H9 (cell line): ENCODE data around the gene EPHA8. TPM values are rescaled to one million over a fixed set of nuclear protein-coding genes. Genes with fewer than 3 reads are reported as not detected.

Experiments used
- DNase-seq: peaks from one replicate; pipeline ENCODE4 v3.0.0-alpha.2; 2017
- H2AFZ ChIP-seq: one replicate; pipeline ENCODE4 v1.6.1; 2013; ENCODE audit warnings: mild to moderate bottlenecking, low read length, control low read depth, moderate library complexity
- H2AK5ac ChIP-seq: 2 replicates; pipeline ENCODE4 v1.6.1; 2013; ENCODE audit warnings: low read length, control low read depth, mixed read lengths; ENCODE audit not compliant: insufficient read length
- H2BK120ac ChIP-seq: one replicate; pipeline ENCODE4 v1.6.1; 2013; ENCODE audit warnings: low read depth, mild to moderate bottlenecking, low read length, control low read depth, inconsistent platforms; ENCODE audit not compliant: poor library complexity, severe bottlenecking
- H2BK12ac ChIP-seq: 2 replicates; pipeline ENCODE4 v1.6.1; 2013; ENCODE audit warnings: low read length, control low read depth, mixed read lengths, low read depth; ENCODE audit not compliant: insufficient read length
- H2BK15ac ChIP-seq: 2 replicates; pipeline ENCODE4 v1.6.1; 2013; ENCODE audit warnings: low read depth, low read length, control low read depth
- H2BK20ac ChIP-seq: one replicate; pipeline ENCODE4 v1.6.1; 2013; ENCODE audit warnings: low read depth, mild to moderate bottlenecking, low read length, control low read depth, inconsistent platforms; ENCODE audit not compliant: poor library complexity, severe bottlenecking
- H2BK5ac ChIP-seq: 2 replicates; pipeline ENCODE4 v1.6.1; 2013; ENCODE audit warnings: low read length, control low read depth, mixed read lengths; ENCODE audit not compliant: insufficient read length
- H3K14ac ChIP-seq: 2 replicates; pipeline ENCODE4 v1.6.1; 2013; ENCODE audit warnings: low read length, control low read depth; ENCODE audit not compliant: insufficient read depth
- H3K18ac ChIP-seq: 2 replicates; pipeline ENCODE4 v1.6.1; 2013; ENCODE audit warnings: low read depth, mild to moderate bottlenecking, mixed read lengths, low read length, control low read depth; ENCODE audit not compliant: insufficient read length
- H3K23ac ChIP-seq: 2 replicates; pipeline ENCODE4 v1.6.1; 2013; ENCODE audit warnings: low read length, control low read depth, mixed read lengths, low read depth; ENCODE audit not compliant: insufficient read length
- H3K23me2 ChIP-seq: 2 replicates; pipeline ENCODE4 v1.6.1; 2013; ENCODE audit warnings: low read depth, mild to moderate bottlenecking, mixed read lengths, low read length, control low read depth; ENCODE audit not compliant: insufficient read length, poor library complexity, severe bottlenecking
- H3K27ac ChIP-seq: 2 replicates; pipeline ENCODE4 v1.5.1; 2013; ENCODE audit warnings: low read length, control low read depth, mixed read lengths, low read depth; ENCODE audit not compliant: insufficient read length
- H3K27me3 ChIP-seq: 2 replicates; pipeline ENCODE4 v1.6.1; 2013; ENCODE audit warnings: low read length, control low read depth, inconsistent platforms; ENCODE audit not compliant: insufficient read depth
- H3K4ac ChIP-seq: 2 replicates; pipeline ENCODE4 v1.6.1; 2013; ENCODE audit warnings: low read depth, mild to moderate bottlenecking, control low read depth, inconsistent platforms, low read length, moderate library complexity
- H3K4me1 ChIP-seq: 2 replicates; pipeline ENCODE4 v1.6.1; 2013; ENCODE audit warnings: low read length, control low read depth, inconsistent platforms; ENCODE audit not compliant: insufficient read depth
- H3K4me2 ChIP-seq: 2 replicates; pipeline ENCODE4 v1.6.1; 2013; ENCODE audit warnings: low read length, control low read depth, mixed read lengths; ENCODE audit not compliant: insufficient read length, insufficient read depth
- H3K56ac ChIP-seq: 2 replicates; pipeline ENCODE4 v1.6.1; 2013; ENCODE audit warnings: low read depth, mild to moderate bottlenecking, mixed read lengths, low read length, control low read depth; ENCODE audit not compliant: insufficient read length
- H3K79me1 ChIP-seq: 2 replicates; pipeline ENCODE4 v1.6.1; 2013; ENCODE audit warnings: low read depth, mild to moderate bottlenecking, moderate library complexity, low read length, control low read depth, inconsistent platforms; ENCODE audit not compliant: insufficient read depth, poor library complexity, severe bottlenecking
- H3K79me2 ChIP-seq: 2 replicates; pipeline ENCODE4 v1.6.1; 2013; ENCODE audit warnings: low read length, control low read depth, inconsistent platforms; ENCODE audit not compliant: insufficient read depth
- H3K9ac ChIP-seq: 2 replicates; pipeline ENCODE4 v1.6.1; 2013; ENCODE audit warnings: low read length, control low read depth, mixed read lengths; ENCODE audit not compliant: insufficient read length; ENCODE audit errors: extremely low read depth
- H3K9me3 ChIP-seq: one replicate; pipeline ENCODE4 v1.6.1; 2013; ENCODE audit warnings: low read depth, low read length, inconsistent platforms; ENCODE audit not compliant: control insufficient read depth
- H3T11ph ChIP-seq: one replicate; pipeline ENCODE4 v1.6.1; 2013; ENCODE audit warnings: mild to moderate bottlenecking, low read length, control low read depth, inconsistent platforms
- H4K20me1 ChIP-seq: one replicate; pipeline ENCODE4 v1.6.1; 2013; ENCODE audit not compliant: control insufficient read depth, insufficient read length, insufficient read depth
- H4K5ac ChIP-seq: 2 replicates; pipeline ENCODE4 v1.6.1; 2013; ENCODE audit warnings: low read depth, mild to moderate bottlenecking, mixed read lengths, low read length, control low read depth; ENCODE audit not compliant: insufficient read length
- H4K8ac ChIP-seq: replicated peaks from 2 replicates; pipeline ENCODE4 v1.6.1; 2013; ENCODE audit warnings: low read length, control low read depth, mixed read lengths, low read depth; ENCODE audit not compliant: insufficient read length
- H4K91ac ChIP-seq: 2 replicates; pipeline ENCODE4 v1.6.1; 2013; ENCODE audit warnings: low read depth, mild to moderate bottlenecking, moderate library complexity, mixed read lengths, low read length, control low read depth; ENCODE audit not compliant: insufficient read length
- H3K27ac Mint-ChIP-seq, 3 experiments: 2 replicates in 2 of 3; 3 replicates in 1 of 3; pipeline ENCODE4 v1.8.0; 2020 to 2021; ENCODE audit warnings: mixed read lengths in 3 of 3, mild to moderate bottlenecking in 1 of 3, moderate library complexity in 1 of 3
- H3K27me3 Mint-ChIP-seq: 2 replicates; pipeline ENCODE4 v1.8.0; 2021; ENCODE audit warnings: low read depth, mild to moderate bottlenecking, moderate library complexity, mixed read lengths
- H3K36me3 Mint-ChIP-seq, 3 experiments: 2 replicates in 2 of 3; 3 replicates in 1 of 3; pipeline ENCODE4 v1.8.0; 2020 to 2021; ENCODE audit warnings: low read depth in 3 of 3, mixed read lengths in 3 of 3; ENCODE audit not compliant: insufficient read depth in 1 of 3
- H3K4me1 Mint-ChIP-seq, 2 experiments: 2 replicates each; pipeline ENCODE4 v1.8.0; 2020; ENCODE audit warnings: mixed read lengths in 2 of 2
- H3K4me3 Mint-ChIP-seq, 2 experiments: 2 replicates in 1 of 2; 3 replicates in 1 of 2; pipeline ENCODE4 v1.8.0; 2020 to 2021; ENCODE audit warnings: mild to moderate bottlenecking in 2 of 2, mixed read lengths in 2 of 2, moderate library complexity in 1 of 2
- H3K9me3 Mint-ChIP-seq, 2 experiments: 2 replicates in 1 of 2; 3 replicates in 1 of 2; pipeline ENCODE4 v1.8.0; 2020; ENCODE audit warnings: mild to moderate bottlenecking in 2 of 2, mixed read lengths in 2 of 2, moderate library complexity in 1 of 2
- WGBS: extraction: QIAGEN DNeasy Blood & Tissue Kit; methylation state at CpG from one replicate; pipeline ENCODE4 v1.1.7; 2013; ENCODE audit warnings: missing lambda C conversion rate, low lambda C conversion rate, mixed read lengths; ENCODE audit not compliant: insufficient read length; ENCODE audit errors: extremely low coverage; 5-methylcytosine and 5-hydroxymethylcytosine counted together
- total RNA-seq: library from RNA; stranded (reverse); gene quantifications from 2 replicates; pipeline ENCODE4 v1.2.1, GENCODE V29; 2021
- TF ChIP-seq, protein P1 (sequence below): fragments of 200-600 bp; sonication (generic); conservative IDR thresholded peaks from 3 replicates; pipeline ENCODE4 v1.8.0; 2021; ENCODE audit warnings: antibody characterized with exemption, mild to moderate bottlenecking

The EPHA8 gene
- total RNA-seq, 1 experiment from 2014 or later: 3.4 TPM

DNA sequence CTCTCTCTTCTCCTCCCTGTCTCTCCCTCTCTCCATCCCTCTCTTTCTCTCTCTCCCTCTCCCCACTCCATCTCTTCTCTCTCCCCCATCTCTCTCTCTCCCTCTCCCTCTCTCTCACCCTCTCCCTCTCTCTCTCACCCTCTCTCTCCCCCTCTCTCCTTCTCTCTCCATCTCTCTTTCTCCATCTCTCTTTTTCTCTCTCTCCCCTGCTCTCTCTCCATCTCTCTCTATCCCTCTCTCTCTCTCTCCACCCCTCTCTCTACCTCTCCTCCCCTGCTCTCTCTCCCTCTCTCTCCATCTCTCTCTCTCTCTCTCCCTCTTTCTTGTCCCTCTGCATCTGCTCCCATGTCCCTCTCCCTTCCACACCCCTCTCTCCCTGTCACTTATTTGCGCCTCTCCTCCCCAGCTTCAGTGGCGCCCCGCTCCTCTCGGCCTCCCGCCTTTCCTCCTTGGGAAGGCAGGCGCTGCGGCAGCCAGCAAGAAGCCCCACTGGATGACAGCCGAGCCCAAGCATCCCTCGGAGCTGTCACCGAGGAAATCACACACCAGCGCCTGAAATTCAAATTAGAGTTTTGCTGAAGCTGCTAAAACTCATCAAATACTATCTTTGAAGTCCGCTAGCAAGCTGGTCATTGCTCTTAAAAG, 15.3 kb upstream of the EPHA8 start:
- no peak overlapping the region for H2BK15ac ChIP-seq
- Mint-ChIP-seq H3K36me3 (no peaks in the 10 kb centered on the region; a peak in 1 of 7 replicates), H3K27ac (no peak overlapping the region), H3K9me3 (no peaks in the 10 kb centered on the region), H3K27me3 (peaks cover 21% of the 10 kb centered on the region), H3K4me1 (peaks cover 6 to 42% of the 10 kb centered on the region in 2 experiments; a peak in 3 of 4 replicates), H3K4me3 (no peak overlapping the region)
- H4K91ac ChIP-seq: no peak overlapping the region
- H2BK120ac ChIP-seq: no peak overlapping the region
- H3K79me2 ChIP-seq: no peaks in the 10 kb centered on the region
- H4K20me1 ChIP-seq: peaks cover 2% of the 10 kb centered on the region
- no peak overlapping the region for H2BK12ac ChIP-seq
- no peak overlapping the region for H2AFZ ChIP-seq
- no peaks in the 10 kb centered on the region for H3K9me3 ChIP-seq
- no peak overlapping the region for H3K23ac ChIP-seq
- WGBS: no CpG with 5 or more reads among the region's 12 CpGs
- no peak for DNase-seq
- no peak overlapping the region for H2BK20ac ChIP-seq
- no peak overlapping the region for H4K8ac ChIP-seq
- no peak overlapping the region for H3K14ac ChIP-seq
- no peak overlapping the region for H2BK5ac ChIP-seq
- TF ChIP-seq, protein P1, sequence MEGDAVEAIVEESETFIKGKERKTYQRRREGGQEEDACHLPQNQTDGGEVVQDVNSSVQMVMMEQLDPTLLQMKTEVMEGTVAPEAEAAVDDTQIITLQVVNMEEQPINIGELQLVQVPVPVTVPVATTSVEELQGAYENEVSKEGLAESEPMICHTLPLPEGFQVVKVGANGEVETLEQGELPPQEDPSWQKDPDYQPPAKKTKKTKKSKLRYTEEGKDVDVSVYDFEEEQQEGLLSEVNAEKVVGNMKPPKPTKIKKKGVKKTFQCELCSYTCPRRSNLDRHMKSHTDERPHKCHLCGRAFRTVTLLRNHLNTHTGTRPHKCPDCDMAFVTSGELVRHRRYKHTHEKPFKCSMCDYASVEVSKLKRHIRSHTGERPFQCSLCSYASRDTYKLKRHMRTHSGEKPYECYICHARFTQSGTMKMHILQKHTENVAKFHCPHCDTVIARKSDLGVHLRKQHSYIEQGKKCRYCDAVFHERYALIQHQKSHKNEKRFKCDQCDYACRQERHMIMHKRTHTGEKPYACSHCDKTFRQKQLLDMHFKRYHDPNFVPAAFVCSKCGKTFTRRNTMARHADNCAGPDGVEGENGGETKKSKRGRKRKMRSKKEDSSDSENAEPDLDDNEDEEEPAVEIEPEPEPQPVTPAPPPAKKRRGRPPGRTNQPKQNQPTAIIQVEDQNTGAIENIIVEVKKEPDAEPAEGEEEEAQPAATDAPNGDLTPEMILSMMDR: no peak
- H3K4me2 ChIP-seq: no peak overlapping the region
- H3K9ac ChIP-seq: no peak overlapping the region
- H3K4me1 ChIP-seq: no peaks in the 10 kb centered on the region
- H3K27ac ChIP-seq: no peak overlapping the region
- H3K4ac ChIP-seq: no peak overlapping the region
- no peaks in the 10 kb centered on the region for H3K79me1 ChIP-seq
- no peaks in the 10 kb centered on the region for H3K23me2 ChIP-seq
- no peak overlapping the region for H3K56ac ChIP-seq
- H2AK5ac ChIP-seq: no peak overlapping the region
- H4K5ac ChIP-seq: no peak overlapping the region
- H3K18ac ChIP-seq: no peak overlapping the region
- no peaks in the 10 kb centered on the region for H3K27me3 ChIP-seq
- H3T11ph ChIP-seq: no peak overlapping the region
